Colonic mucosa (tissue), 4 donors: ENCODE measurements around the gene MGMT. TPM values are rescaled to one million over a fixed set of nuclear protein-coding genes. Genes with fewer than 3 reads are reported as not detected.

Experiments
- DNase-seq: peaks from one replicate; pipeline ENCODE4 v3.0.0-alpha.2; 2020
- H3K27ac ChIP-seq: fragments of 200-600 bp; one replicate; pipeline ENCODE4 v1.8.0; 2021
- H3K27me3 ChIP-seq: fragments of 200-600 bp; one replicate; pipeline ENCODE4 v1.8.0; 2021
- H3K36me3 ChIP-seq: fragments of 200-600 bp; one replicate; pipeline ENCODE4 v1.8.0; 2021
- H3K4me1 ChIP-seq: fragments of 200-600 bp; one replicate; pipeline ENCODE4 v1.8.0; 2021; ENCODE audit warnings: mild to moderate bottlenecking
- H3K4me3 ChIP-seq: fragments of 200-600 bp; one replicate; pipeline ENCODE4 v1.8.0; 2021
- H3K9ac ChIP-seq, 2 donors: one replicate each; pipeline ENCODE4 v1.7.0; 2013; ENCODE audit warnings: control low read depth in 2 of 2, low read depth in 2 of 2, low read length in 2 of 2
- H3K9me3 ChIP-seq: fragments of 200-600 bp; one replicate; pipeline ENCODE4 v1.8.0; 2021
- intact Hi-C: fragments of 100-400 bp; cut with DNase I; formaldehyde crosslinking; loops from one replicate; pipeline ENCODE4 v1.14.1; 2022
- total RNA-seq, 2 donors: library from RNA; stranded (reverse); fragmentation: NEBNext Ultra II Directional in 1 of 2; extraction: Animal tissue kit (Norgen Biotek cat#: 25700) in 1 of 2; gene quantifications; one replicate each; pipeline ENCODE4 v1.2.1, GENCODE V29; 2021
- TF ChIP-seq, protein P1 (sequence below): fragments of 200-600 bp; IDR thresholded peaks from one replicate; pipeline ENCODE4 v1.8.0; 2022; ENCODE audit warnings: antibody characterized with exemption, mild to moderate bottlenecking
- donor health status: healthy.
- donor health status: DM: no; HTN: no; CAD: no.
- donor health status: DM: no; HTN: no; CAD: no.

MGMT gene
- total RNA-seq, 2 donors from 2014 or later, result 17.5 to 18.2 TPM

- no peak overlapping the region for H3K27ac ChIP-seq
- DNase-seq, result no peak
- no peaks in the 10 kb centered on the region for H3K36me3 ChIP-seq
- H3K27me3 ChIP-seq, result no peaks in the 10 kb centered on the region
- H3K9ac ChIP-seq, result no peak overlapping the region
- H3K9me3 ChIP-seq, result no peaks in the 10 kb centered on the region
- no peak overlapping the region for H3K4me3 ChIP-seq
- intact Hi-C loops, result no loop called here
- TF ChIP-seq, protein P1, sequence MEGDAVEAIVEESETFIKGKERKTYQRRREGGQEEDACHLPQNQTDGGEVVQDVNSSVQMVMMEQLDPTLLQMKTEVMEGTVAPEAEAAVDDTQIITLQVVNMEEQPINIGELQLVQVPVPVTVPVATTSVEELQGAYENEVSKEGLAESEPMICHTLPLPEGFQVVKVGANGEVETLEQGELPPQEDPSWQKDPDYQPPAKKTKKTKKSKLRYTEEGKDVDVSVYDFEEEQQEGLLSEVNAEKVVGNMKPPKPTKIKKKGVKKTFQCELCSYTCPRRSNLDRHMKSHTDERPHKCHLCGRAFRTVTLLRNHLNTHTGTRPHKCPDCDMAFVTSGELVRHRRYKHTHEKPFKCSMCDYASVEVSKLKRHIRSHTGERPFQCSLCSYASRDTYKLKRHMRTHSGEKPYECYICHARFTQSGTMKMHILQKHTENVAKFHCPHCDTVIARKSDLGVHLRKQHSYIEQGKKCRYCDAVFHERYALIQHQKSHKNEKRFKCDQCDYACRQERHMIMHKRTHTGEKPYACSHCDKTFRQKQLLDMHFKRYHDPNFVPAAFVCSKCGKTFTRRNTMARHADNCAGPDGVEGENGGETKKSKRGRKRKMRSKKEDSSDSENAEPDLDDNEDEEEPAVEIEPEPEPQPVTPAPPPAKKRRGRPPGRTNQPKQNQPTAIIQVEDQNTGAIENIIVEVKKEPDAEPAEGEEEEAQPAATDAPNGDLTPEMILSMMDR, result no peak
- H3K4me1 ChIP-seq, result no peaks in the 10 kb centered on the region
These were observed 101.7 kb downstream of the MGMT start for GRCh38 chr10:129568583-129569344.

DNA sequence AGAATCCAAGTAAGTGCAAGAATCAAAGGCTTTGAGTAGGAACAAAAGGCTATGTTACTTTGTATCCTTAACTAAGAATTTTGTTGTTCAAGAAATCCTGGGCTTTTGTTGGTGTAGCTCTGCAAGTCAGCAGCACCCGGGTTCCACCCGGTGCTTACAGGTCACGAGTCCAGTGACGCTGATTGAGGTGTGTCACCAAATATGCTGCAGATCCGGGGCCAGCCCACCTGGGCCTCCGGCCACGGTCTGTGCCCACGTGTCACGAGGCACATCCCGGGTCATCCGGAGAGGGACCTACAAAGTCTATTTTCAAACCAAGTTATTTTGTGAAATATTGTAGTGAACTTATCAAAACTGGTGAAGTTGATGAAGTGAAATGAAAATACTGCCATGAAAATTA lies 103.1 kb downstream of the MGMT start:
- H3K9ac ChIP-seq, result no peak overlapping the region
- TF ChIP-seq, protein P1, result no peak
- no peak overlapping the region for H3K27ac ChIP-seq
- no peaks in the 10 kb centered on the region for H3K4me1 ChIP-seq
- no peak for DNase-seq
- intact Hi-C loops, result no loop called here
- no peaks in the 10 kb centered on the region for H3K9me3 ChIP-seq
- no peaks in the 10 kb centered on the region for H3K27me3 ChIP-seq
- no peak overlapping the region for H3K4me3 ChIP-seq
- no peaks in the 10 kb centered on the region for H3K36me3 ChIP-seq

GRCh38 chr10:129579228-129579627 lies 112.2 kb downstream of the MGMT start:
- Histone ChIP-seq H3K9ac (no peak overlapping the region), H3K27ac (no peak overlapping the region), H3K4me3 (no peak overlapping the region), H3K27me3 (no peaks in the 10 kb centered on the region), H3K36me3 (no peaks in the 10 kb centered on the region), H3K4me1 (no peaks in the 10 kb centered on the region), H3K9me3 (no peaks in the 10 kb centered on the region)
- intact Hi-C loops, result no loop called here
- TF ChIP-seq, protein P1, result no peak
- no peak for DNase-seq

- TF ChIP-seq, protein P1, result no peak
- Histone ChIP-seq H3K36me3 (no peaks in the 10 kb centered on the region), H3K9ac (no peak overlapping the region), H3K27me3 (no peaks in the 10 kb centered on the region), H3K4me3 (no peak overlapping the region), H3K9me3 (no peaks in the 10 kb centered on the region), H3K4me1 (no peaks in the 10 kb centered on the region), H3K27ac (no peak overlapping the region)
- intact Hi-C loops, result no loop called here
- DNase-seq, result no peak
These were observed 113.0 kb downstream of the MGMT start for GRCh38 chr10:129580010-129580409.

- H3K9me3 ChIP-seq, result no peaks in the 10 kb centered on the region
- DNase-seq, result no peak
- no peaks in the 10 kb centered on the region for H3K4me1 ChIP-seq
- no peak overlapping the region for H3K4me3 ChIP-seq
- H3K27ac ChIP-seq, result no peak overlapping the region
- no peaks in the 10 kb centered on the region for H3K27me3 ChIP-seq
- no peak overlapping the region for H3K9ac ChIP-seq
- intact Hi-C loops, result no loop called here
- no peaks in the 10 kb centered on the region for H3K36me3 ChIP-seq
- TF ChIP-seq, protein P1, result no peak
These were observed 113.9 kb downstream of the MGMT start for GRCh38 chr10:129580901-129581300.
